Right hindlimb (tissue), 1 donor: ENCODE results near the gene HIF3A.
"Not testable (repeated sequence)": the region's sequence is repeated elsewhere in the genome, so short reads cannot be mapped to it uniquely, and the experiment has no call there.

Experiments
- DNase-seq: peaks from one replicate; pipeline ENCODE4 v3.0.0-alpha.2; 2018

The HIF3A gene

DNA sequence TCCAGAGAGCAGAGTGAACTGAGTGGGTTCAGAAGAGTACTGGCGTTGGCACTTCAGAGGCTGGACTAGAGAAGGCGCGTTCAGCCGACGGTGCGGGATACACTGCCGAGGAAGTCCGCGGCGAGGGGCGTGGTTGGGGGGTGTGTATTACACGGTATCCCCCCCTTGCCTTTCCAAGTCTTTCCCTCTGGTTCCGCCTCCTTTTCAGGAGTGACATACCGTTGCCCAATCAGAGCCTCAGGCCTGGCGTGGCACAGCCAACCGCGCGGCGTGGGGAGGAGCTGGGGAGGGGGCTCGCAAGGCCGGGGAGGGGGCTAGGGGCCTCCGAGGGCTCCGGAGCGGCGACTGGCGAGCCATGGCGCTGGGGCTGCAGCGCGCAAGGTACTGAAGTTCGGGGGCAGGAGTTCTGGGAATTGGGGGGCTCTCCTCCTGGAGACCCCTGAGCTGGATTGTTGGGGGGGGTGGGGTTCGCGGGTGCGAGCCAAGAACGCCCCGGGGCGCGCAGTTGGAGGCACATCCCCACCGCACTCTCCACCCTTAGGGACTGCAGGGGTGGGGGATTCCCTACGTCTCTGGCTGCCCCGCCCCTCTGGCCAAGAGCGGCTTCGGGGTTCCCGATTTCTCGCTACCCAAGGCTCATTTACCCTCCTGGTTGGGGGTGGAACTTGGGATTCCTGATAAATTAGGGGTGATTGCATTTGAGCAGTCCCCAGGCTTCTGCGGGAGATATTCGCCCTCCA is at the start of gene HIF3A:
HIF3A (plus strand) TSS at position 321 of the 740 bp plus-strand sequence; CDS start at position 356, 35 bp downstream.
- peak; percentile 95 for DNase-seq

DNA sequence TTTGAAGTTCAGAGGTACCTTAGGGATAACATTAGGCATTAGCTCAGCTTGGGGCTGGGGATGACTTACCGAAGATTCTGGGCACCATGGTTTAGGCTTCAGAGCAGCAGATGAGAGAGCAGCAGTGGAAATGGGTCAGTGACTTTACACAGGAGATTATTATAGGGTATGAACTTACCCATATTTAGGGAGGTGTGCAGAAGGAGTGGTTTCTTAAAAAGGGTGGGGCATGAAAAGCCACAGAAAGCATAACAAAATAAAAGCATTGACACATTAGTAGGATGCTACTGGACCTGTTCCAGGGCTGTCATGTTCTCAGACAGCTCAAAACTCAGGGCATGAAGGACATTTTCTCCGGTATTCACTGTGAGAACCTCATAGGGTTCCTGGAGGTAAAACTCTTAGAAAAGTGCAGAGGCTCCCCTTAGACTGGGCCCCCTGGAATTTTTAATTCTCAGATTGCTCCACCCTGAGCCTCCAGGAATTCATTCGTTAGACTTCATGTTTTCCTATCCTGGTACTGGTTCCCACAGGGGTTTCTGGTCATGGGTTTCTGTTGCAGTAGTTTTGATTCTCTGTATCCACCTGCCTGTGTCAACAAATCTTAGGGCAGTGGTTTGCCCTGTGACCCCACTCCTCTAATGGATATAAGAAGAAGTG is 46.6 kb upstream of the HIF3A start:
- no peak for DNase-seq

DNA sequence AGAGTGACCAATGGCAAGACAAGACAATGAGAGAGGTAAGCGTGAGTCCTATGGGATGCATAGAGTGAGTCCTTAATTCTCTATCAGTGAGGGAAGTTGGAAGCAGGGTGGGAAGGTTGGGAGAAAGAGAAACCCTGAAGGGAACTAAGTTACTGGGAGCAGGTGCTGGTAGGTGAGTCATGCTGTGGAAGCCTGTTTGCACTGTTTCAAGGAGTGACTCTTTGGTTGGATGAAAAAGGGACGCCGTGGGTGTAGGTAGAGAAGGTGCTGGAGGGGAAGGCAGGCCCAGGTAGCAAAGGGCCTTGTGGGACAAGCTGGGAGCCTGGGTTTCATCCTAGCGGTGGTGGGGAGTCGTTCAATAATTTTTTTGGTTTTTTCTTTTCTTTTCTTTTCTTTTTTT is 45.4 kb upstream of the HIF3A start:
- no peak for DNase-seq

DNA sequence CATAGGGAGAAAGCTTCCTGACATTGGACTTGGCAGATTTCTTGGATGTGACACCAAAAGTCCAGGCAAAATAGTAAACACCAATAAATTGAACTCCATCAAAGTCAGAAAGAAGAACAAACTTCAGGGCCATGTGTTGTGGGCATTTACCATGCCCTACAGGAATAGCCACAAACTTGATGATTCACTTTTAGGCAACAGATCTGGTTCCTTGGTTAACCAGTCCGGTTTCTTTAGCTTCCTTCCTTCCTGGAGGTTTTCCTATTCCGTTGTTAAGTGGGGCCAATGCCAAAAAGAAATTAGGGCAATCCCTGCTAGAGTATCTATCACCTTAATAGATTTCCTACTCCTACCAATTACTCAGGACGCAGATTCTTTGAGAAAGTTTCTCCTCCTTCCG is 42.1 kb upstream of the HIF3A start:
- DNase-seq, result no peak

DNA sequence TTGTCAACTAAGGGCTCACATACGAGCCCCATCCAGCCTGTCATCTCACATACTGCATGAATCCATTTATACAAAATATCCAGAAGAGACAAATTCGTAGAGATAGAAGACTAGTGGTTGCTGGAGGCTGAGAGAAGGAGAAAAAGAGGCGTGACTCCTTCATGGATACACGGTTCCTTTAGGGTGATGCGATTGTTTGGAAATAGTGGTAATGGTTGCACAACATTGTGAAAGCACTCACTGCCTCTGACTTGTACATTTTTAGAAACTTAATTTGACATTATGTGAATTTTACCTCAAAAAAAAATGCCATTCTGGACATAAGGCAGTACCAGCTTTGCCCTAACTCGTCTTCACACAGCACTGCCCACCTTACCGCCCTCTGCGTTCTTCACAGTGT is 40.0 kb upstream of the HIF3A start:
- no peak for DNase-seq

DNA sequence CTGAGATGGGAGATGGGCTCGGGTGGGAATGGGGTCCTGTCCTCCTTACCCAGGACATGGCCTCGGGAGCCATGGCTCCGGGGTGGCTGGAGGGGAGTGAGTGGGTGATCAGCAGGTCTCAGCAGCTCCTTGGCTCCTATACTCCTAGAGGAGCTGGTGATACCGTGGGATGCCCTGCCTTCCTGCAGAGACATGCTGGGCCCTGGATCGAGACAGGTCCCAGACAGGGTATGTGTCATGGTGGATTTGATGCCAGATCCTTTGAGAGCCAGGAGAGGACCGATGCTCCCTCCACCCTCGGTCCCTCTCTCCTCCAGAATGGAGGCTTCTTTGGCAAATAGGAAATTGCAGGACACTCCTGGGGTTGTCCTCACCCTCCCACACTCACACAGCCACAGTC is 35.3 kb upstream of the HIF3A start:
- not testable (repeated sequence) for DNase-seq

DNA sequence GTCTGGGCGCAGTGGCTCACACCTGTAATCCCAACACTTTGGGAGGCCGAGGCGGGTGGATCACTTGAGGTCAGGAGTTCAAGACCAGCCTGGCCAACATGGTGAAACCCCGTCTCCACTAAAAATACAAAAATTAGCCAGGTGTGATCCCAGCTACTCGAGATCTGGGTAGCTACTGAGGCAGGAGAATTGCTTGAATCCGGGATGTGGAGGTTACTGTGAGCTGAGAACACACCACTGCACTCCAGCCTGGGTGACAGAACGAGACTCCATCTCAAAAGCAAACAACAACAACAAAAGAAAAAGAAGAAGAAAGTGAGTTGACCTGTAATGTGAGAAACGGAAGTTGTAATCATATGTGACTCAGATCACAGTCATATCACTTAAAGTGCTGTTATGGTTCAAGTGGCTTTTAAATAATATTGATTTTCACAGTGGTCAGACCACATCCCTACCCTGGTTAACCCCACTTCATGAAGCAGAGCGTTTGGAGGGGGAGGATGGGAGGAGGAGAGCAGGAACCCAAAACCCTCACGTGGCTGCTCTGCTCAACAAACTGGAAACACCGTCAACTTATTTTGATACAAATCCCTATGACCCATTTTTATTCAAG is 34.1 kb upstream of the HIF3A start:
- not testable (repeated sequence) for DNase-seq

DNA sequence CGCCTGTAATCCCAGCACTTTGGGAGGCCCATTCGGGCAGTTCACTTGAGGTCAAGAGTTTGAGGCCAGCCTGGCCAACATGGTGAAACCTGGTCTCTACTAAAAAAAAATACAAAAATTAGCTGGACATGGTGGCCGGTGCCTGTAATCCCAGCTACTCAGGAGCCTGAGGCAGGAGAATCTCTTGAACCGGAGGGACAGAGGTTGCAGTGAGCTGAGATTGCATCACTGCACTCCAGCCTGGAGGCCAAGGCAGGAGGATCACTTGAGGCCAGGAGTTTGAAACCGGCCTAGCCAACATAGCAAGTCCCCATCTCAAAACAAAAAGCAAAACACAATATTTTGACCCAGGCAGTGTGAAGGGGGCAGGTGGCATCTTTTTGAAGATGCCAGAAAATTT is 32.0 kb upstream of the HIF3A start:
- DNase-seq, result not testable (repeated sequence)

DNA sequence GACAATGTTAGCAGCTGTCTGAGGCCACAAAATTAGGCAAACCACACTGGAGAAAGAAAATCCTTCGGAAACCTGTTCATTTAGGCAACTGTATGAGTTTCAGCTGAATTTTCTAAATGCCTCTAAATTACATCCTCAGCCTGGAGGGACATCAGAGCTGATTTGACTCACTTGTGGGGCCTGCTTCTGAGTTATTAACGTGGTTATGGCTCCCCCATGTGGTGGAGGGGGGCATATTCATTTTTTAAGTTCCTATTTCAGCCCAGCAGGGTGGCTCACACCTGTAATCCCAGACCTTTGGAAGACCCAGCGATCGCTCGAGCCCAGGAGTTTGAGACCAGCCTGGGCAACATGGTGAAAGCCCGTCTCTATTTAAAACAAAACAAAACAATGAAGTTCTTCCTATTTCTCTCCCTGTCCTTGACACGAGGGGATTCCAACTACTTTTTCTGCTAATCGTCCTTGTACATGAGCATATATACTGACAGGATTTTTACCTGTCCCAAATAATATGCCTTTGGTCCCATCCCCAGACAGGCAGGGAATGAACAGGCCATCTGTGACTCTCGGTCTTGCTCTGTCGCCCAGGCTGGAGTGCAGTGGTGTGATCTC is 31.5 kb upstream of the HIF3A start:
- peak; percentile 84 for DNase-seq

DNA sequence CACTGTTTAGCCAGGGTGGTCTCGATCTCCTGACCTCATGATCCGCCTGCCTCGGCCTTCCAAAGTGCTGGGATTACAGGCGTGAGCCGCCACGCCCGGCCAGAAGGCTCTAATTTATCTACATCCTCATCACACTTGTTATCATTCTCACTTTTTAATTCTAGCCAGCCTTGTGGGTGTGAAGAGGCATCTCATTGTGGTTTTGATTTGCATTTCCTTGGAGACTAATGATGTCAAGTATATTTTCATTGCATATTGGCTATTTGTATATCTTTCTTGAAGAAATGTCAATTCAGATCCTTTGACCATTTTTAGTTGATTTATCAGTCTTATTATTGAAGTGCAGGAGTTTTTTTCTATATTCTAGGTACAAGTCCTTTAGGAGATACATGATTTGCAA is 27.7 kb upstream of the HIF3A start:
- no peak for DNase-seq

DNA sequence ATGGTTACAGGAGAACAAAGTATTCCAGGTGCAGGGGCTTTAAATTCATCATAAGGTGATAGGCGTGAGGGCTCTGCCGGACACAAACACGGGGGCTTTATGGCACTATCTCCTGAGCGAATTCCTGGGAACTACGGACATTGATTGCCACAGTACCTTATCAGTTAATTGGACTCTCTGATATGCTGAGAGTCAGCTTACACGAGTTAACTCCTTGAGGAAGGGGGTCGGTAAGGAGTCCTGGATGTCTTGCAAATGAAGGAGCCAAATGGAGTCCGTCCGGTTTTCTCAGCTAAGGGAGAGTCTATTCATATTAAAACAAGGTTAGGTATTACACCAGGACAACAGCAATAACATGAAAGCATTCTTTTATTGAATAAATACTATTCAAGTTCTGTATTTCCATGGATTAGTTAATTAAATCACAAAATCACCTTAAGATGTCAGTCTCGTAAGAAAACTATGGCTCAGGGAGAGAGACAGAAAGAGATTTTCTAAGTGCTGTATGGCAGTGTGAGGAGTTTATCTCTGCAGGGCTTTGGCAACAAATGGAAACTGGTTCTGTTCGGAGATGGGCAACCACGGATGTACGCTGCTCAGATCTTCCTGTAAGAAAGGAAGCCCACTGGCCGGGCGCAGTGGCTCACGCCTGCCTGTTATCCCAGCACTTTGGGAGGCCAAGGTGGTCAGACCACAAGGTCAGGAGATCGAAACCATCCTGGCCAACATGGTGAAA is 26.2 kb upstream of the HIF3A start:
- no peak for DNase-seq

DNA sequence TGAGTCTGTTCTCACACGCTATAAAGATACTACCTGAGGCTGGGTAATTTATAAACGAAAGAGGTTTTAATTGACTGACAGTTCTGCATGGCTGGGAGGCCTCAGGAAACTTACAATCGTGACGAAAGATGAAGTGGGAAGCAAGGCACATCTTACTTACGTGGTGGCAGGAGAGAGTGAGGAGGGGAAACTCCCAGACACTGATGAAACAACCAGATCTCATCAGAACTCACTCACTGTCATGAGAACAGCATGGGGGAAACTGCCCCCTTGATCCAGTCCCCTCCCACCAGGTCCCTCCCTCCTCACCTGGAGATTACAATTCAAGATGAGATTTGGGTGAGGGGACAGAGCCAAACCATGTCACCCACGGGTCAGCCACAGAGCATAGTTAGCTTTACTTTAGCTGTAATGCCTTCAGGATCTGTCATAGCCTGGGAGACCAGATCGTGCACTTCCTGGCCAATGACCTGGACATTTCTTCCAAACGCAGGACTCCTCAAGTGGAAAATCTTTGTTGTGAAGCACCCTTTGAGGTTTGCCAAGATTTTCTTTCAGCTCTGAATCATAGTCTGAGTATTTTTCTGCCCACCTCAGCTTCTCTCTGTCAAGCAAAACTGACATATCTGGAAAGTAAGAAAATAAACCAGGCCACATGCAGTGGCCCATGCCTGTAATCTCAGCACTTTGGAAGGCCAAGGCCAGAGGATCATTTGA is 25.2 kb upstream of the HIF3A start:
- no peak for DNase-seq

DNA sequence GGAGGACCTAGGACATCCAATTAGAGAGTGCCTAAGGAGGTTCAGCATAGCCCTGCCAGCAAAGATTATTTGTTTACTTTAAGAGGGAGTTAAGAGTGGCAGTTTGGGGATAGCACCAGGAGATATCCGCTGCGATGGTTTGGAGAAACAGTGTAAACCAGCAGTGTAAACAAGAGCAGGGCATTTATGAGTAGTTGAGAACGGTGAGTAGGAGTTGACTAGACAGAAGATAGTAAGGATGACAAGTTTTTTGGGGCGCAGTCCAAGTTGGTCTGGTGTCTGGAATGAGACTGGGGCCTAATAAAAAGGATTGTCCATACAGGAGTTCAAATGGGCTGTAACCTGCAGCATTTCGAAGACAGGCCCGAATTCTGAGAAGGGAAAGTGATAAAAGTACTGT is 22.9 kb upstream of the HIF3A start:
- DNase-seq, result not testable (repeated sequence)

DNA sequence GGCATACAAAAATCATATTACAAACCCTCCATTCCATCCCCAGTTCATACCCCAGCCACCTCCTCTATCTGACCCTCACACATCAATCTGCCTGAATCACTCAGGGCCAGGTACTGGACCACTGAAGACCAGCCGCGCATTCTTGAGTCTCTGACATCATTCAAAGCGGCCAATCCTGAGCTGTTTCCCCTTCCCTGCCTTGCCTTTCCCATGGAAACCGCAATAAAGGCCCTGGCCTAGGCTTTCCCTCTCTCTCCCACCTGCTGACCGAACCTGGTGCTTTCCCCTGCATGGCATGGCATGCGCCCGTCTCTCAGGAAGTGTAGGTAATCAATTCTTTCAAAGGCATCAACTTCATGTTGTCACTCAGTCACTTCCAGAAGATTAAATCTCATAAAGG is 17.7 kb upstream of the HIF3A start:
- DNase-seq, result no peak

DNA sequence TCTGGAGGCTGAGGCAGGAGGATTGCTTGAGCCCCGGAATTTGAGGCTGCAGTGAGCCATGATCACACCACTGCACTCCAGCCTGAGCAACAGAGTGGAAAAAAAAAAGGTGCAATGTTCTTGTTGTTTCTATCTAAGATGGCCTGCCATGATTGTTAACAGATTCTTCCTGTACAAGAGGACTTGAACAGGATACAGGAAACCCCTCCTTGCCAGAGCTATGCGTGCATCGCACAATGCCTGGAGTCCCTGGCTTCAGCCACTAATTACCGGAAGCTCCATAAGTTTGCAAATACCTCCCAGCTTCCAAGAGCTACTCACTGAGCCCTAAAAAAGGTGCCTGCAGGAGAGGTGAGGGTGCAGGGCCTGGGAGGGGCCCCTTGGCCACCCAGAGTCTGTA is 13.1 kb upstream of the HIF3A start:
- no peak for DNase-seq

DNA sequence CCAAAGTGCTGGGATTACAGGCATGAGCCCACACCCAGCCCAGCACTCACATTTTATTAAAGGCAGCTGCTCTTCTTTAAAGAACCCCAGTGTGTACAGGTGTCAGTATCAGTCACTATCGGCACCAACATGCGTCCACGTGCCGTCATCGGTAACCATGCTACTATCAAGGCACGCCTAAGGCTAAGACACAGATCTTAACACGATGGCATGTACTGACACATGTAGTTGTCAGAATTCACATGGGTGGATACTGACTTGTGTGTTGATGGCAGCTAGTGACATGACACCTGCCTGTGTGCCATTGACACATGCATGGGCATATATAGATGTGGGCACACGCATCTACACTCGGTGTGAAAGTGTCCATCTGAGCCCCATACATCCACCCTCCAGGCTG is 12.2 kb upstream of the HIF3A start:
- DNase-seq, result no peak

DNA sequence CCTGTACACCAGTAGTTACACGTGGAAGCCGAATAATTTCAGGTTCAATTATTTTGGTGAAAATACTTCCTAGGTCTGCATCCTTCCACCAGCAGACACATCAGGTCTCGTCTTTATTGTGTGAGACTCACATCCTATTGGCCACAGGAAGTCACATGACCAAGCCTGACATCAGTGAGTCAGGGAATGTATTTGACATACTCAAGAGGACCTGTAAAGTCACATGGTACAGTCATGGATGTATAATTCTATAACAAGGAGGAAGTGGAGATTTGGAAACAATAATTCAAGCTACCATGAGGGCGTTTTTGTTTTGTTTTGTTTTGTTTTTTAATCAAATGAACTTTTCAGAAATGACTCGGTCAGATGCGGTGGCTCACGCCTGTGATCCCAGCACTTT is 9.3 kb upstream of the HIF3A start:
- DNase-seq, result no peak

DNA sequence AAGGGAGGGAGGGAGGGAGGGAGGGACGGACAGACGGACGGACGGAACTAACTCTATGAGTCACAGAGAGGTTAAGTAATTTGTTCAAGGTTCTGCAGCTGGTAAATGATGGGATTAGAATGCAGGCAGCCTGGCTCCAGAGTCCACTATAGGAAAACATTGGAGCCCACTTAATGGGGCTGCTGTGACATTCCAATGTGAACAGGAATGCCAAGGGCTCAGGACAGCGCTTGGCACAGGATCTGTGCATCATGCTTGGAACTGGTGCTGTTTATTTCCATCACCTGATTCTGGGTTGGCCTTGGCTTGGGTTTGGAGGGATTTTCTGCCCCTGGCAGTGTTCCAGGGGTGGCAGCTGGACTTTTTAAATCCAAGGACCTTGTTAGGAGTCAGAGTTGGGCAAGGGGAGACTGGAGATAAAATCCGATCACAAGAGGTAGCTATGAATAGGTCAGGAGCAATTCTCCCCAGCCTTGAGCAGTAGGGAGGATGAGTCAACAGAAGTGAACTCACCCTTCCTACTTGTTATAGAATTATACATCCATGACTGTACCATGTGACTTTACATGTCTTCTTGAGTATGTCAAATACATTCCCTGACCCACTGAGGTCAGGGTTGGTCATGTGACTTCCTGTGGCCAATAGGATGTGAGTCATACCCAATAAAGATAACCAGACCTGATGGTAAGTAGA is 7.8 kb upstream of the HIF3A start:
- DNase-seq, result peak; percentile 77

DNA sequence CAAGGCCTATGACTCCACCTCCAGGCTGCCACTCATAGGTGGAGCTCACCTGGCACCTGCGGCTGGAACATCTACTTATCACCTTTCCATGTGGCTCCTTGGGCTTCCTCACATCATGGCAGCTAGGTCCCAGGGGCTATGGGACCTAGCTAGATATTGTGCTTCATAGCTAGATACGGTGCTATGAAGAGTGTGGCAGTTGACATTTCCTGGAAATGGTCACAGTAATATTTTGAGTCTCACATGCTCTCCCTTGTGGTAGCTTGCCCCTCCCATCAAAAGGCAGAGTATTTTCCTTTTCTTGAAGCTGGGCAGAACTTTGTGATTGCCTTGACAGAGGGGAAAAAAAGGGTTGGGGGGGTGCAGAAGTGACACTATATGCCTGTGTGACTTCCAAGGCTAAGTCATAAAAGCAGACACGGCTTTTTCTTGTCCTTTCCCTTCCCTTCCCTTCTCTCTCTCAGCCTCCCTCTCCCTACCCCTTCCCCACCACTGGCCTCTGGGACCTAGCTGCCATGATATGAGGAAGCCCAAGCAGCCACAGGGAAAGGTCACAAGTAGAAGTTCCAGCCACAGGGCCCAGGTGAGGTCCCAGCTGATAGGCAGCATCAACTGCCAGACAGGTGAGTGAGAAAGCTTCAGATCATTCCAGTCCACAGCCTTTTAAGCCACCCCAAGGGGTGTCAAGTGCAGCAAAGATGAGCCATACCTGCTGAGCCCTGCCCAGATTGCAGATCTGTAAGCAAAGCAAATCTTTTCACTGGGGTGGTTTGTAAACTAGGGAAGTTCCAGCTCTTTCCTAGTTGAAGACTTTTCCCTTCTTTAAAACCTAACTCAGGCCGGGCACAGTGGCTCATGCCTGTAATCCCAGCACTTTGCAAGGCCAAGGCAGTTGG is 6.9 kb upstream of the HIF3A start:
- no peak for DNase-seq

DNA sequence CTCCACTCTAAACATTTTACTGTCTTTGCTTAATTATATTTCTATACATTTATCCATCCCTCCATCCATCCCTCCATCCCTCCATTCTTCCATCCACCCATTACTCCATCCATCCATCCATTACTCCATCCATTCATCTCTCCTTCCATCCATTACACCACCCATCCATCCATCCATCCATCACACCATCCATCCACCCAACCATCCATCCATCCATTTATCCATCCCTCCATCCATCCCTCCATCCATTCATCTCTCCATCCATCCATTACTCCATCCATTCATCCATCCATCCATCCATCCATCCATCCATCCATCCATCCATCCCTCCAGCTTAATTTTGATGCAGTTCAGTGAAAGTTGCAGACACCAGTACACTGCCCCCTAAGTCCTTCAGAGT is 5.0 kb upstream of the HIF3A start:
- no peak for DNase-seq

DNA sequence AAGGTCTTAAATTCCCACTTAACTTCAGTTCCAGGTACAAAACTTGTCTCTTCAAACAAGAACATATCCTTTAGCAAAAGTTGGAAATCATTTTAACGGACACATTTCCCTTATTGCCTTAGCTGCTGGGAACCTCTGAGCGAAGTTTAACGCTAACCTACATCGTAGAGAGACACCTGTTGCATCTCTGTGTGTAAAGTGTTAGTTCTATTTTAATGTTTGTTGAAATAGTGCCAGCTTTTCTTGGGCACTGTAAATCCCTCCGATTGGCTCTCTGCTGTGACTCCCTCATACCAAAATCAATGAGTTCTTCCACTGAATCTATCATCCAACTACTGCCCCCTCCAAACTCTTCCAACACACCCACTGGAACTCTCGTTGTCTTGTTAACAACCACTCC is 2.3 kb upstream of the HIF3A start:
- no peak for DNase-seq
